OCI-LY3 (cell line): ENCODE measurements around the gene MLPH.

Experiments
- H2AFZ ChIP-seq: fragments of 200-600, 300-600 bp; shearing (Covaris generic); 2 replicates; pipeline ENCODE4 v1.6.0; 2014; ENCODE audit warnings: antibody characterized with exemption, low read depth, low read length
- H3K27ac ChIP-seq: fragments of 200-600, 300-600 bp; sonication (generic); 2 replicates; pipeline ENCODE4 v1.5.1; 2014; ENCODE audit warnings: mild to moderate bottlenecking, low read length, moderate library complexity, mixed read lengths
- H3K27me3 ChIP-seq: fragments of 200-600, 300-600 bp; sonication (generic); 2 replicates; pipeline ENCODE4 v1.6.1; 2014; ENCODE audit warnings: low read depth, low read length, mixed read lengths
- H3K36me3 ChIP-seq: fragments of 200-600, 300-600 bp; sonication (generic); replicated peaks from 2 replicates; pipeline ENCODE3; 2014; ENCODE audit warnings: low read depth, low read length, mixed read lengths
- H3K4me1 ChIP-seq: fragments of 300-600, 200-600 bp; sonication (generic); 2 replicates; pipeline ENCODE4 v1.6.1; 2014; ENCODE audit warnings: low read length, mixed read lengths
- H3K4me2 ChIP-seq: fragments of 200-600, 300-600 bp; sonication (generic); 2 replicates; pipeline ENCODE4 v1.6.1; 2014; ENCODE audit warnings: low read length, mixed read lengths
- H3K4me3 ChIP-seq: fragments of 300-600, 200-600 bp; sonication (generic); 2 replicates; pipeline ENCODE4 v1.5.1; 2014; ENCODE audit warnings: antibody characterized with exemption, mild to moderate bottlenecking, low read length, moderate library complexity
- H3K79me2 ChIP-seq: fragments of 300-600, 200-600 bp; shearing (Covaris generic); 2 replicates; pipeline ENCODE4 v1.6.1; 2014; ENCODE audit warnings: mild to moderate bottlenecking, low read length, mixed read lengths
- H3K9ac ChIP-seq: fragments of 300-600, 200-600 bp; shearing (Covaris generic); 2 replicates; pipeline ENCODE4 v1.6.0; 2014; ENCODE audit warnings: mild to moderate bottlenecking, low read length, moderate library complexity
- H3K9me3 ChIP-seq: fragments of 200-600, 300-600 bp; shearing (Covaris generic); 2 replicates; pipeline ENCODE4 v1.6.1; 2014; ENCODE audit warnings: low read length, mixed read lengths; ENCODE audit not compliant: insufficient read depth
- H4K20me1 ChIP-seq: fragments of 200-600, 300-600 bp; sonication (generic); 2 replicates; pipeline ENCODE4 v1.6.1; 2016; ENCODE audit warnings: low read length, mixed read lengths; ENCODE audit not compliant: insufficient read depth
- EZH2phosphoT487 ChIP-seq: fragments of 200-600 bp; shearing (Covaris generic); IDR thresholded peaks from 2 replicates; pipeline ENCODE4 v1.6.1; 2018; ENCODE audit warnings: antibody characterized with exemption, mixed run types, low read depth
- TF ChIP-seq, protein P1 (sequence below): fragments of 200-600, 300-600 bp; sonication (generic); IDR thresholded peaks from 2 replicates; pipeline ENCODE4 v1.5.1; 2014; ENCODE audit warnings: antibody characterized with exemption, low read length, low read depth

The MLPH gene

DNA sequence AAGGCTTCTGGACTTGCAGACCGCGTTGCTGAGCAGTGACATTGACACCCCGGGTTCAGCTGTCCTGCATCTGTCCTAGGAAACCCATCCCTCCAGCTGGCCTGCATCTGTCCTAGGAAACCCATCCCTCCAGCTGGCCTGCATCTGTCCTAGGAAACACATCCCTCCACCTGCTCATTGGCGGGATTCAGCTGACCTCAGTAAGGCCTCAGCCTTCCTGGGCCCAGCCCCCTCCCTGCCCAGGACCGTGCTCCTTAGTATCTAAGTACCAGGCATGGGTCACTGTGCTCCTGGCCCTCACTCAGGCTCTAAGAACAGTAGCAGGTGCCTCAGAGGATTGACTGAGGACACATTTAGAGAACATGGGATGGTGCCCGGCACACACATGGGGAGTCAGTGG, 1.2 kb downstream of the MLPH start:
- H4K20me1 ChIP-seq, result no peaks in the 10 kb centered on the region
- peaks cover 11% of the 10 kb centered on the region; the same call in 1 of the 2 replicates for H3K9me3 ChIP-seq
- no peak overlapping the region for H3K27ac ChIP-seq
- TF ChIP-seq, protein P1, sequence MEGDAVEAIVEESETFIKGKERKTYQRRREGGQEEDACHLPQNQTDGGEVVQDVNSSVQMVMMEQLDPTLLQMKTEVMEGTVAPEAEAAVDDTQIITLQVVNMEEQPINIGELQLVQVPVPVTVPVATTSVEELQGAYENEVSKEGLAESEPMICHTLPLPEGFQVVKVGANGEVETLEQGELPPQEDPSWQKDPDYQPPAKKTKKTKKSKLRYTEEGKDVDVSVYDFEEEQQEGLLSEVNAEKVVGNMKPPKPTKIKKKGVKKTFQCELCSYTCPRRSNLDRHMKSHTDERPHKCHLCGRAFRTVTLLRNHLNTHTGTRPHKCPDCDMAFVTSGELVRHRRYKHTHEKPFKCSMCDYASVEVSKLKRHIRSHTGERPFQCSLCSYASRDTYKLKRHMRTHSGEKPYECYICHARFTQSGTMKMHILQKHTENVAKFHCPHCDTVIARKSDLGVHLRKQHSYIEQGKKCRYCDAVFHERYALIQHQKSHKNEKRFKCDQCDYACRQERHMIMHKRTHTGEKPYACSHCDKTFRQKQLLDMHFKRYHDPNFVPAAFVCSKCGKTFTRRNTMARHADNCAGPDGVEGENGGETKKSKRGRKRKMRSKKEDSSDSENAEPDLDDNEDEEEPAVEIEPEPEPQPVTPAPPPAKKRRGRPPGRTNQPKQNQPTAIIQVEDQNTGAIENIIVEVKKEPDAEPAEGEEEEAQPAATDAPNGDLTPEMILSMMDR, result no peak
- TF ChIP-seq EZH2phosphoT487, result no peak
- H3K4me3 ChIP-seq, result no peak overlapping the region
- H3K4me1 ChIP-seq, result peaks cover 3% of the 10 kb centered on the region
- H3K9ac ChIP-seq, result no peak overlapping the region
- no peaks in the 10 kb centered on the region for H3K36me3 ChIP-seq
- no peak overlapping the region for H2AFZ ChIP-seq
- no peaks in the 10 kb centered on the region for H3K27me3 ChIP-seq
- H3K4me2 ChIP-seq, result no peak overlapping the region
- no peaks in the 10 kb centered on the region for H3K79me2 ChIP-seq

- H4K20me1 ChIP-seq, result no peaks in the 10 kb centered on the region
- H3K36me3 ChIP-seq, result no peaks in the 10 kb centered on the region
- H3K9me3 ChIP-seq, result peaks cover 11% of the 10 kb centered on the region; the same call in 1 of the 2 replicates
- no peak overlapping the region for H3K27ac ChIP-seq
- no peak overlapping the region for H3K4me2 ChIP-seq
- no peak overlapping the region for H3K9ac ChIP-seq
- H3K4me1 ChIP-seq, result no peaks in the 10 kb centered on the region
- H3K27me3 ChIP-seq, result no peaks in the 10 kb centered on the region
- no peak overlapping the region for H2AFZ ChIP-seq
- TF ChIP-seq EZH2phosphoT487, result no peak
- TF ChIP-seq, protein P1, result no peak
- no peaks in the 10 kb centered on the region for H3K79me2 ChIP-seq
- no peak overlapping the region for H3K4me3 ChIP-seq
Observed at GRCh38 chr2:237488901-237489860, 2.1 kb downstream of the MLPH start.

GRCh38 chr2:237490009-237490711, 3.1 kb downstream of the MLPH start:
- H3K27me3 ChIP-seq, result no peaks in the 10 kb centered on the region
- H2AFZ ChIP-seq, result no peak overlapping the region
- no peaks in the 10 kb centered on the region for H3K36me3 ChIP-seq
- H3K4me1 ChIP-seq, result no peaks in the 10 kb centered on the region
- peaks cover 11% of the 10 kb centered on the region; the same call in 1 of the 2 replicates for H3K9me3 ChIP-seq
- no peak overlapping the region for H3K4me2 ChIP-seq
- TF ChIP-seq, protein P1, result no peak
- TF ChIP-seq EZH2phosphoT487, result no peak
- H3K79me2 ChIP-seq, result no peaks in the 10 kb centered on the region
- no peak overlapping the region for H3K4me3 ChIP-seq
- no peak overlapping the region for H3K9ac ChIP-seq
- no peaks in the 10 kb centered on the region for H4K20me1 ChIP-seq
- no peak overlapping the region for H3K27ac ChIP-seq

DNA sequence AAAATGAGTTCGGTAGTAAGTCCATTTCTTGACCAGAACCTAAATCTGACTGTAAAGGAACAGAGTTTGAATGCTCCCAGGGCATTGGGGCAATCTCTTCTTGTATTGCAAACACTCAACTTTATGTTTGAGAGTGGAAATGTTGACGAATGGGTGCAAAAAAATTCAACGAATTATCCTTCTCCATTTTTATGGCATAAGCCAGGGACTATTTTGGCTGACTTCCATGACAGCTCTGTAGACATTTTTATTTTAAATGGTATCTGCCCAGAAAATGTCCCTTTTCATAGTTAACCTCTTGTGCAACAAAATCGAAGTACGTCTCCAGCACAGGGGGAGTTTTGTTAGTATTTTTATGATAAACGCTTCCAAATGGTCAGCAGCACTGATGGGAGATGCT, 3.7 kb downstream of the MLPH start:
- Histone ChIP-seq H3K4me3 (no peak overlapping the region), H3K4me1 (no peaks in the 10 kb centered on the region), H3K4me2 (no peak overlapping the region), H3K27me3 (no peaks in the 10 kb centered on the region), H3K27ac (no peak overlapping the region), H3K9me3 (peaks cover 11% of the 10 kb centered on the region; the same call in 1 of the 2 replicates), H3K9ac (no peak overlapping the region), H4K20me1 (no peaks in the 10 kb centered on the region), H3K36me3 (no peaks in the 10 kb centered on the region), H2AFZ (no peak overlapping the region), H3K79me2 (no peaks in the 10 kb centered on the region)
- TF ChIP-seq, protein P1, result no peak
- no peak for TF ChIP-seq EZH2phosphoT487
